Bronchial epithelial cell (primary cell): ENCODE results near the gene TGFA. TPM values are rescaled to one million over a fixed set of nuclear protein-coding genes. Genes with fewer than 3 reads are reported as not detected.

Experiments
- DNase-seq: peaks from one replicate; pipeline ENCODE4 v3.0.0-alpha.2; 2010; ENCODE audit warnings: low read depth
- FAIRE-seq: peaks from 2 replicates; lab custom pipeline; 2011; peaks lifted over from hg19 to GRCh38; lab: Jason Lieb, UNC
- H3K27me3 ChIP-seq: 2 replicates; pipeline ENCODE4 v1.5.1; 2011; ENCODE audit warnings: low read length; ENCODE audit not compliant: control insufficient read depth, insufficient read depth
- H3K36me3 ChIP-seq: 2 replicates; pipeline ENCODE4 v1.5.1; 2011; ENCODE audit warnings: low read length; ENCODE audit not compliant: control insufficient read depth, insufficient read depth
- H3K4me3 ChIP-seq: 2 replicates; pipeline ENCODE4 v1.5.1; 2011; ENCODE audit warnings: mild to moderate bottlenecking, low read depth, low read length, control low read depth
- total RNA-seq: library from RNA; depleted of rRNA; stranded (reverse); fragments of >200 nt; gene quantifications from 2 replicates; pipeline ENCODE4 v1.2.1, GENCODE V29; 2014
- TF ChIP-seq, protein P1 (sequence below): IDR thresholded peaks from 2 replicates; pipeline ENCODE4 v1.5.1; 2011; ENCODE audit warnings: mild to moderate bottlenecking, moderate library complexity, low read length, control low read depth, inconsistent platforms; ENCODE audit not compliant: insufficient read depth, severe bottlenecking

TGFA gene
- total RNA-seq, 1 donor from 2014 or later = 85.3 TPM

DNA sequence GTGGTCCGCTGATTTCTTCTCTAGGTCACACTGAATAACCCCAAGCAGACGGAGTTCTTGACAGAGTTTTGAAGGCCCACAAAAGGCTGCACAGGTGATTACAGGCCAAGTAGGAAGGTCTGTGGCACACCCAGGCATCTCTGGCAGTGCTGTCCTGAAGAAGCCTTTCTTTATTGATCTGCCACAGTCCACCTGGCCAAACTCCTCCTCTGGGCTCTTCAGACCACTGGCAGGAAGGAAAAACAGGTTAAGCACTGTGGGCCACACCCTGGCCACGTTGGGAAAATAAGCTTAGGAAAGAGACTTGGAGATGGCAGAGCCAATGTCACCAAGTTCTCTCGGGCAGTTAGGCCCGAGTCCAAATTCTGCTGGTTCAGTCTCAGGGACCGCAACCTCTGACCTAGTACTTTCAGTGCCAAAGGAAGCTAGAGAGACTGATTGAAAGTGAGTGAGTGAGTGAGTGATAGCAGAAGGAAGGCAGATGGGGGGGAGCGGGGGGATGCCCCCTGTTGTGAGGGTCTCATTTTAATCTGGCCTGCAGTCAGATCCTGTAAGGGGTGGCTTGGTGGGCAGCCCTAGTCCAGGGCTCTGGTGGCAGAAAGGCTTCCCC, 102.9 kb downstream of the TGFA start:
- DNase-seq (no peak), FAIRE-seq (no peak)
- H3K27me3 ChIP-seq = no peaks in the 10 kb centered on the region
- H3K36me3 ChIP-seq = peaks cover 33% of the 10 kb centered on the region
- no peak overlapping the region for H3K4me3 ChIP-seq
- TF ChIP-seq, protein P1, sequence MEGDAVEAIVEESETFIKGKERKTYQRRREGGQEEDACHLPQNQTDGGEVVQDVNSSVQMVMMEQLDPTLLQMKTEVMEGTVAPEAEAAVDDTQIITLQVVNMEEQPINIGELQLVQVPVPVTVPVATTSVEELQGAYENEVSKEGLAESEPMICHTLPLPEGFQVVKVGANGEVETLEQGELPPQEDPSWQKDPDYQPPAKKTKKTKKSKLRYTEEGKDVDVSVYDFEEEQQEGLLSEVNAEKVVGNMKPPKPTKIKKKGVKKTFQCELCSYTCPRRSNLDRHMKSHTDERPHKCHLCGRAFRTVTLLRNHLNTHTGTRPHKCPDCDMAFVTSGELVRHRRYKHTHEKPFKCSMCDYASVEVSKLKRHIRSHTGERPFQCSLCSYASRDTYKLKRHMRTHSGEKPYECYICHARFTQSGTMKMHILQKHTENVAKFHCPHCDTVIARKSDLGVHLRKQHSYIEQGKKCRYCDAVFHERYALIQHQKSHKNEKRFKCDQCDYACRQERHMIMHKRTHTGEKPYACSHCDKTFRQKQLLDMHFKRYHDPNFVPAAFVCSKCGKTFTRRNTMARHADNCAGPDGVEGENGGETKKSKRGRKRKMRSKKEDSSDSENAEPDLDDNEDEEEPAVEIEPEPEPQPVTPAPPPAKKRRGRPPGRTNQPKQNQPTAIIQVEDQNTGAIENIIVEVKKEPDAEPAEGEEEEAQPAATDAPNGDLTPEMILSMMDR = no peak

DNA sequence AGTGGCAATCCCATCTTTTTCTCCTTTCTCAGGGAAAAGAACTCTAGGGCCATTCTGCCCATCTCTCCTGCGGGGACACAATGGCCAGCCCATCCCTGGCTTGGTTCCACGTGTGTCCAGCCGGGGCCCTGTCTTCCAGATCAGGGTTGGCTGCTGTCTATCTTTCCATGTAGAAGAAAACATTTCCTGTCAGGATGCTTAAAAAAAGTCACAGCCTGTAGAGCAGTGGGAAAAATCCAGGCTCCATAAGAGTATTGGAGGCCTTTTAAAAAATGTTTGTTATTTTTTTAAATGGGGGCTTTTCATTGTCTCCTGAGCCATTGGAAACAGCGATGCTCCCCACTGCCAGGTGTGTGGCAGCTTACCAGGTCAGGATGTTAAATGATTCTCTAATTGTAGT, 105.6 kb downstream of the TGFA start:
- DNase-seq (no peak), FAIRE-seq (no peak)
- TF ChIP-seq, protein P1 = no peak
- H3K27me3 ChIP-seq = no peaks in the 10 kb centered on the region
- H3K4me3 ChIP-seq = no peak overlapping the region
- H3K36me3 ChIP-seq = peaks cover 16% of the 10 kb centered on the region

DNA sequence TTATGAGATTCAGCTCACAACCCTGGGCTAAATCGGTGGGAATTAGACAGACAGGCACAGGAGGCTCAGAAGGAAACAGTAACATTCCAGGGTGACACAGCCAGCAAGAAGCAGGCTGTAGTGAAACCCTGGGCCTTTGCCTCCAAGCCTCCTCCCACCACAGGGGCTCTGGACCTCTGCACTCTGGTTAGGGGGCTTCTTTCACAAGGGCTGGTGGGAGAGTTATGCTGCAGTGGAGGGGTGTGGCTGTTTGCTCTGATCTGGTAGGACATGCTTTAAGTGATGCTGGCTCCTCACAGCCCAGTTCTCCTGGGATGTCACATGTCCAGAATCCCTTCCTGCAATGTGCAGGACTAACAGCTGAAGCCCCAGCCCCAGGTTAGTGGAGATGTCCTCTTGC, 109.9 kb downstream of the TGFA start:
- TF ChIP-seq, protein P1 = no peak
- FAIRE-seq = no peak
- Histone ChIP-seq H3K4me3 (no peak overlapping the region), H3K36me3 (peaks cover 3% of the 10 kb centered on the region), H3K27me3 (no peaks in the 10 kb centered on the region)
- DNase-seq = no peak

DNA sequence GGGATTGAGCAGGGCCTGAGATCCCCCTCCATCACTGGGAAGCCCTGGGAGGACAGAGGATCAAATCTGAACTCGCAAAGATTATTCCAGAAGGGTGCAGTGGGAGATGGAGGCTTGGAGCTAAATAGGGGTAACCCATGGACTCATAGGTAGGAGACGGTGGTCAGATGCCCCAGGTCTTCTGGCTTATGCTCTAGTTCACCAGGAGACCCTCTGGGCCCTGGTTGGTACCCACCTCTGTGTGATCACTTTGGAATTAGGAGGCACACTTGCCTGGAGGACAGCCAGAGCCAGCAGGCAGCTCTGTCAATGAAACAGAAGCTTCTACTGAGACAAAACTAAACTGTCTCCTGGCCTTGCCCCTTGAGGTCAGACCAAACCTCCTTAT, 110.6 kb downstream of the TGFA start:
- FAIRE-seq (no peak), DNase-seq (no peak)
- Histone ChIP-seq H3K36me3 (peaks cover 3% of the 10 kb centered on the region), H3K27me3 (no peaks in the 10 kb centered on the region), H3K4me3 (no peak overlapping the region)
- TF ChIP-seq, protein P1 = no peak

DNA sequence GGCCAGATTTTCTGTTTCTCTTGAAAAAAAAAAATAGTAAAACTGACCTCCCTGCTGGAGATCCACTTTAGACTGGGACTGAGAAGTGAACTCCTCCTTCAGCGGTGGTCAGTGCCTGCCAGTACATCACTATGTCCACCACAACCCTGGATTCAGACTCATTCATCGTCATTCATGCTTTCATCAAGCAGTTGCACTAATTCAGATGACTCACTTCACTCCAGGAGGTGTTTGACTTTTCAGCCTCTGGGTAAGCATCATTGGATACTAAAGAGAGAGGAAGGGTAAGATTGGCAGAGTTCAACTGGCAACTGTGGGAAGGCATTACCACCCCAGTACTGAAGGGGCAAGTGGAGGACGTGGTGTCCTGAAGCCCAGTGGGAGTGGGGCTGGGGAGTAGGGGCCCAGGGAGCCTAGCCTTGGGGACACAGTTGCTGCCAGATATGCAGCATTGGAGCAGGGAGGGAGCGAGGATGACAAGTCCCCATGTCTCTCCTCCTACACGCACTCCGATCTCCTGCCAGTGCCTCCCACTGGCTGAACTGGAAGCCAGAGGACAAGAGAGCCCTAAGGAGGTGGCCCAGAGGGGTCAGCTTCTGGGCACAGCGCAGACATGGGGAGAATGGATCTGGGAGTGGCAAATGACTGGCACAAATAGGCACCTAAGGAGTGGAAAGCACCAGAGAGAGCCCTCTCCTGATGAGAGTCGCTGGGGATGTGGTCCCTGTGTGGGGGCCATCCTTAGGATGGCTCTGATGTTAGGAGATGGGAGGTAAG, 111.1 kb downstream of the TGFA start:
- DNase-seq (peak; percentile 31), FAIRE-seq (peak; percentile 52)
- TF ChIP-seq, protein P1 = no peak
- H3K27me3 ChIP-seq = no peaks in the 10 kb centered on the region
- no peaks in the 10 kb centered on the region for H3K36me3 ChIP-seq
- no peak overlapping the region for H3K4me3 ChIP-seq
